Measurements from ENCODE around the gene APOC1. TPM values are rescaled to one million over a fixed set of nuclear protein-coding genes. Genes with fewer than 3 reads are reported as not detected.
A peak's percentile ranks its signal among the peaks of the same experiment; 100 is the strongest.

APOC1 gene
- total and polyA plus RNA-seq, 9 donors: 13.5 to 25.2 (median 16.0) TPM

DNA sequence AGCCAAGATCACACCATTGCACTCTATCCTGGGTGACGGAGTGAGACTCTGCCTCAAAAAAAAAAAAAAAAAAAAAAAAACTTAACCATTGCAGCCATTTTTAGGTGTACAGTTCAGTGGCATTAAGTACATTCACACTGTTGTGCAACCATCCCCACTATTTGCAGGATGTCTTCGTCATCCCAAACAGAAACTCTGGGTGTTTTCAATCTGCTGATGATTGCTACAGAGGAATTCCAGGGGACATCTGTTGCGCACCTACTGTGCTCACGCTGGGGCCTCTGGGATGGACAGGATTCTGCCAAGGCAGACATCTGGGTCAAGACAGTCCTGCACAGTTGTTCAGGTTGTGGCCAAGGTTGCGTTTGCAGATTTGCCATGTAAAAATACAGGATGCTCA, 25.3 kb downstream of the APOC1 start:
- H3K4me3 ChIP-seq (ENCODE audit: low read length): no peak overlapping the region
- H3K4me1 ChIP-seq (ENCODE audit: control insufficient read depth, insufficient read depth, low read length): peaks cover 6% of the 10 kb centered on the region
- no peaks in the 10 kb centered on the region for H3K36me3 ChIP-seq (ENCODE audit: control insufficient read depth, insufficient read depth, low read length)
- no peaks in the 10 kb centered on the region for H3K9me3 ChIP-seq (replicated peaks; ENCODE audit: control insufficient read depth, low read depth, low read length)
- 84% methylated on average over 3 of the region's 5 CpGs for WGBS (ENCODE audit: insufficient coverage)
- H3K27ac ChIP-seq (ENCODE audit: low read length): no peak overlapping the region
- DNase-seq: no peak
- H3K27me3 ChIP-seq (ENCODE audit: control insufficient read depth, insufficient read depth, low read length): no peaks in the 10 kb centered on the region

DNA sequence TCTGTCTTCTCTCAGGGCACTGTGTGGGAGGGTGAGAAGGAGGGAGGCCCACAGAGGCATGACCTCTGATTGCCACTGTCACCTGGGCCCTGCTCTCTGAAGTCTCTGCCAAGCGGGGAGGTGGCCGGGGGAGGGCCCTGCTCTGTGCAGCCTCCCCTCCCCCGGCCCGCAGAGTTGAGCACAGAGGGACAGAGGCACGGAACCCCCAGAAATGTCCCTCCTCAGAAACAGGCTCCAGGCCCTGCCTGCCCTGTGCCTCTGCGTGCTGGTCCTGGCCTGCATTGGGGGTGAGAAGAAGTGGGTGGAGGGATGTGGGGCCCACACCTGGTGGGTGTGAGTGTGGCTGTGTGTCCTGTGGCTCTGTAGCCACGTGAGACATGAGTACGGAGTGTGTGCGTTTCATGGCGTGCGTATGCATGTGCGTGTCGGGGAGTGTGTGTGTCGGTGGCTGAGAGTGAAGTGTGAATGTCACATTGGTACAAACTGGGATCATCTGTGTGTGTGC, 27.7 kb downstream of the APOC1 start, which contains the start of gene APOC4:
Gene APOC4, plus strand, starts transcription at position 171 of the 505 bp plus-strand sequence. Its CDS starts 41 bp downstream, at position 212.
- Histone ChIP-seq H3K9me3 (replicated peaks; ENCODE audit: control insufficient read depth, low read depth, low read length) (no peaks in the 10 kb centered on the region), H3K4me3 (ENCODE audit: low read length) (no peak within 1 kb of the TSS), H3K27me3 (ENCODE audit: control insufficient read depth, insufficient read depth, low read length) (no peaks in the 10 kb centered on the region), H3K27ac (ENCODE audit: low read length) (no peak within 1 kb of the TSS), H3K36me3 (ENCODE audit: control insufficient read depth, insufficient read depth, low read length) (no peaks in the 10 kb centered on the region), H3K4me1 (ENCODE audit: control insufficient read depth, insufficient read depth, low read length) (no peaks in the 10 kb centered on the region)
- WGBS (ENCODE audit: insufficient coverage): 74% methylated on average over 11 of the region's 14 CpGs
- no peak for DNase-seq

DNA sequence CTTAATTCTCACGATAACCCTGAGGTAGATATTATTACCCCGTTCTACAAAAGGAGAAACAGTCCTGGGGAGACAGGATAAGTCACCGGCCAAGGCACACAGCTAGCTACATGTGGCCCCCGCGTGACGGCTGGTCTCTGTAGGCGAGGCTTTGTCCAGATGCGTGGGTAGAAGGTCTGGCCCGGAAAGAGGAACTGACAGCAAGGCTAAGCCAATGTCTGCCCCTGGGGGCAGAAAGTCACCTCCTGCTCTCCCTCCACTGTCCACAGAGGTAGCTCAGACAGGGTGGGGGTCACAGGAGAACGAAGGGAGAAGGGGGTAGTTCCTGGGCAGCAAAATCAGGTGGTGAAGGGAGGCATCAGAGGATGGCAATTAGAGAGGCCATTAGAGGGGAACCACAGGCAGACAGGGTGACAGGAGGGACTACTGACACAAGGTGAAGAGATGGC, 29.4 kb downstream of the APOC1 start:
- no peak overlapping the region for H3K27ac ChIP-seq (ENCODE audit: low read length)
- peak; percentile 54 for DNase-seq

DNA sequence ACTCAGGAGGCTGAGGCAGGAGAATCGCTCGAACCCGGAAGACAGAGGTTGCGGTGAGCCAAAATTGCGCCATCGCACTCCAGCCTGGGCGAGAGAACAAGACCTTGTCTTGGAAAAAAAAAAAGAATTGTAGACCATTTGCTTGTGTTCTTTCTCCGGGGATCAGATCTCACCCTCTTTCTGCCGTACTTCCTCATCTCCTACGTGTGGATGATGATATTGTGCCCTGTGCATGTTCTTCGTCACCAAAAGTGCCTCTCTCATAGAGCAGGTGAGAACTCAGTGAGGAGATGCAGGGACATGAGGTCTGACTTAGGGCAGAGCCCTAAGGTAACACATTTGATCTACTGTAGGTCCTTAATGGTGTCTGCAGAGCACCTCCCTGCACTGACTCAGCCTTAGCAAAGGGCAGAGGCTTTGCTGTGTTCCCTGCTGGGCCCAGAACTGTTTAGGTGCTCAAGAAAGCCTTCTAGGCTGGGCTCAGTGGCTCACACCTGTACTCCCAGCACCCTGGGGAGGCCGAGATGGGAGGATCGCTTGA, 32.7 kb downstream of the APOC1 start:
- H3K9me3 ChIP-seq (replicated peaks; ENCODE audit: control insufficient read depth, low read depth, low read length): no peaks in the 10 kb centered on the region
- 93% methylated on average over 8 of the region's 13 CpGs for WGBS (ENCODE audit: insufficient coverage)
- H3K36me3 ChIP-seq (ENCODE audit: control insufficient read depth, insufficient read depth, low read length): peaks cover 10% of the 10 kb centered on the region
- no peak overlapping the region for H3K4me3 ChIP-seq (ENCODE audit: low read length)
- peaks cover 10% of the 10 kb centered on the region for H3K4me1 ChIP-seq (ENCODE audit: control insufficient read depth, insufficient read depth, low read length)
- no peak overlapping the region for H3K27ac ChIP-seq (ENCODE audit: low read length)
- no peaks in the 10 kb centered on the region for H3K27me3 ChIP-seq (ENCODE audit: control insufficient read depth, insufficient read depth, low read length)
- no peak for DNase-seq

More for the DNA sequence above, 29.4 kb downstream of the APOC1 start:
- Histone ChIP-seq H3K36me3 (ENCODE audit: control insufficient read depth, insufficient read depth, low read length) (no peaks in the 10 kb centered on the region), H3K9me3 (replicated peaks; ENCODE audit: control insufficient read depth, low read depth, low read length) (no peaks in the 10 kb centered on the region), H3K4me3 (ENCODE audit: low read length) (no peak overlapping the region), H3K27me3 (ENCODE audit: control insufficient read depth, insufficient read depth, low read length) (no peaks in the 10 kb centered on the region), H3K4me1 (ENCODE audit: control insufficient read depth, insufficient read depth, low read length) (no peaks in the 10 kb centered on the region)
- 59% methylated on average over 9 of the region's 10 CpGs for whole genome bisulfite sequencing (ENCODE audit: insufficient coverage)

DNA sequence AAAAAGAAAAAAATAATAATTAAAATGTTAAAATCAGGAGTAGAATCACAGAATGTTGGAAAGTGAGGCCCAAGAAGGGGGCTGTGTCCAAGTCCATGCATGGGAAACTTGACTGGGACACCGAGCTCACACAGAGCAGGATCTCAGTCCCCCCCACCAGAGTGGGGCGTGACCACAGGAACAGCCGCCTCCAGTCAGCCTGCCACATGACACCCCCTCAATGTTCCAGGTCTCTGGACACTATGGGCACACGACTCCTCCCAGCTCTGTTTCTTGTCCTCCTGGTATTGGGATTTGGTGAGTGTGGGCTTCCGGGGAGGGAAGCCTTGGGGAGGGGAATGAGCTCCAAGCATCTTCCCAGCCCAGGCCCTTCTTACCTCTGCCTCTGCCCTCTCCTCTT, 33.8 kb downstream of the APOC1 start:
- DNase-seq: no peak
- no peak overlapping the region for H3K4me3 ChIP-seq (ENCODE audit: low read length)

GRCh38 chr19:44948763-44949374, 34.5 kb downstream of the APOC1 start:
- no peak overlapping the region for H3K27ac ChIP-seq (ENCODE audit: low read length)
- H3K4me3 ChIP-seq (ENCODE audit: low read length): no peak overlapping the region
- H3K27me3 ChIP-seq (ENCODE audit: control insufficient read depth, insufficient read depth, low read length): no peaks in the 10 kb centered on the region
- peaks cover 13% of the 10 kb centered on the region for H3K36me3 ChIP-seq (ENCODE audit: control insufficient read depth, insufficient read depth, low read length)
- no peak for DNase-seq
- no peaks in the 10 kb centered on the region for H3K9me3 ChIP-seq (replicated peaks; ENCODE audit: control insufficient read depth, low read depth, low read length)
- WGBS (ENCODE audit: insufficient coverage): 83% methylated on average over 2 of the region's 5 CpGs
- peaks cover 12% of the 10 kb centered on the region for H3K4me1 ChIP-seq (ENCODE audit: control insufficient read depth, insufficient read depth, low read length)

More for the DNA sequence above, 33.8 kb downstream of the APOC1 start:
- H3K27me3 ChIP-seq (ENCODE audit: control insufficient read depth, insufficient read depth, low read length): no peaks in the 10 kb centered on the region
- H3K27ac ChIP-seq (ENCODE audit: low read length): no peak overlapping the region
- H3K9me3 ChIP-seq (replicated peaks; ENCODE audit: control insufficient read depth, low read depth, low read length): no peaks in the 10 kb centered on the region
- no CpG with 5 or more reads among the region's 5 CpGs for WGBS (ENCODE audit: insufficient coverage)
- H3K4me1 ChIP-seq (ENCODE audit: control insufficient read depth, insufficient read depth, low read length): peaks cover 10% of the 10 kb centered on the region
- H3K36me3 ChIP-seq (ENCODE audit: control insufficient read depth, insufficient read depth, low read length): peaks cover 13% of the 10 kb centered on the region

DNA sequence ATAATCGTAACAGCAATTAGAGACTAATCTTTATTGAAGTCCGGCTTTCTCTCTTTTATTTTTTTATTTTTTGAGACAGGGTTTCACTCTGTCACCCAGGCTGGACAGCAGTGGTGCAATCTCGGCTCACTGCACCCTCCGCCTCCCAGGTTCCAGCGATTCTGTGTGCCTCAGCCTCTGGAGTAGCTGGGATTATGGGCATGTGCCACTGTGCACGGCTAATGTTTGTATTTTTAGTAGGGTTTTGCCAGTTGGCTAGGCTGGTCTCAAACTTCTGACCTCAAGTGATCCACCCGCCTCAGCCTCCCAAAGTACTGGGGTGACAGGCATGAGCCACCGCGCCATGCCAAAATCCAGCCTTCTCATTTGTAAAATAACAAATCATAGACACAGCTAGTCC, 35.1 kb downstream of the APOC1 start:
- no peak overlapping the region for H3K27ac ChIP-seq (ENCODE audit: low read length)
- no peak overlapping the region for H3K4me3 ChIP-seq (ENCODE audit: low read length)
- no peaks in the 10 kb centered on the region for H3K27me3 ChIP-seq (ENCODE audit: control insufficient read depth, insufficient read depth, low read length)

DNA sequence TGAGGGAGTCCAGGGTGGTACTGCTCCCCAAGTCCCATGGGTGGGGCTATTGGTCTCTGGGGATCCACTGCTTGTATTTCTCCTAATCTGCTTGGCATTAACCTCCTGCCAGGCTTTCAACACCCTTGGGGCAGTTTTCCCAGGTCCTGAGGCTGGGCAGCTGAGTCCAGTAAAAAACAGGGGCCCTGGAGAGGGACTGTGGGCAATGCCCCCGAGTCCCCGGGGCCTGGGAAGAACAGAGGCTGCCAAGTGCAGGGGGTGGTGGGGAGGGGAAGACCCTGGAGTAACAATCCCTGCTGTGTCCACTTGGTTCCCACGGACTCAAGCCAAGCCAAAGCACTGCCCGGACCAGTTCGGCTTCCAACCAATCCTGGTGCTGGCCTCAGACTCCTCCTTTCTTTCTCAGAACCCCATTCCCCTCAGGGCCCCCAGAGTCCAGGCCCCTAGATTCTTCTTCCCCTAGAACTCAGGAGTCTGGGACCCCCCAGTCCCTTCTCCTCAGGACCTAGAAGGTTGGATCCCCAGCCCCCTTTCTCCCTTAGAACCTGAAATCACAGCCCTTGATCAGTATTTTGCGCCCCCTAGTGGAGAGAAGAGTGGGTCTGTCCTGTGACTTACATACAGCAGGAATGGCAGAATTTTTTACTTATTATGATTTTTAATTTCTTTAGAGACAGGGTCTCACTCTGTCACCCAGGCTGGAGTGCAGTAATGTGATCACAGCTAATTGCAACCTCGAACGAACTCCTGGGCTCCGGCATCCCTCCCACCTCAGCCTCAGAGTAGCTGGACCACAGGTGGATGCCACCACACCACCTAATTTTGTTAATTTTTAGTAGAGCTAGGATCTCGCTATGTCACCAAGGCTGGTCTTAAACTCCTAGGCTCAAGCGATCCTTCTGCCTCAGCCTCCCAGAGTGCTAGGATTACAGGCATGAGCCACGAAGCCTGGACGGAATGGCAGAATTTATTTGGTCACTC, 37.1 kb downstream of the APOC1 start:
- DNase-seq: peak; percentile 89
- peaks cover 27% of the 10 kb centered on the region for H3K4me1 ChIP-seq (ENCODE audit: control insufficient read depth, insufficient read depth, low read length)
- 72% methylated on average over 9 of the region's 13 CpGs for WGBS (ENCODE audit: insufficient coverage)
- peaks cover 13% of the 10 kb centered on the region for H3K36me3 ChIP-seq (ENCODE audit: control insufficient read depth, insufficient read depth, low read length)
- no peak overlapping the region for H3K4me3 ChIP-seq (ENCODE audit: low read length)
- H3K9me3 ChIP-seq (replicated peaks; ENCODE audit: control insufficient read depth, low read depth, low read length): no peaks in the 10 kb centered on the region
- H3K27me3 ChIP-seq (ENCODE audit: control insufficient read depth, insufficient read depth, low read length): no peaks in the 10 kb centered on the region
- peak overlapping the region; percentile 31 for H3K27ac ChIP-seq (ENCODE audit: low read length)

More for the DNA sequence above, 35.1 kb downstream of the APOC1 start:
- H3K4me1 ChIP-seq (ENCODE audit: control insufficient read depth, insufficient read depth, low read length): peaks cover 18% of the 10 kb centered on the region
- 90% methylated on average over 4 of the region's 9 CpGs for WGBS (ENCODE audit: insufficient coverage)
- peaks cover 13% of the 10 kb centered on the region for H3K36me3 ChIP-seq (ENCODE audit: control insufficient read depth, insufficient read depth, low read length)
- no peaks in the 10 kb centered on the region for H3K9me3 ChIP-seq (replicated peaks; ENCODE audit: control insufficient read depth, low read depth, low read length)
- no peak for DNase-seq

GRCh38 chr19:44954278-44954648, 39.9 kb downstream of the APOC1 start:
- Histone ChIP-seq H3K27me3 (ENCODE audit: control insufficient read depth, insufficient read depth, low read length) (no peaks in the 10 kb centered on the region), H3K9me3 (replicated peaks; ENCODE audit: control insufficient read depth, low read depth, low read length) (no peaks in the 10 kb centered on the region), H3K4me3 (ENCODE audit: low read length) (peak overlapping the region; percentile 98), H3K4me1 (ENCODE audit: control insufficient read depth, insufficient read depth, low read length) (peaks cover 35% of the 10 kb centered on the region), H3K27ac (ENCODE audit: low read length) (peak overlapping the region; percentile 98), H3K36me3 (ENCODE audit: control insufficient read depth, insufficient read depth, low read length) (peaks cover 13% of the 10 kb centered on the region)
- WGBS (ENCODE audit: insufficient coverage): 47% methylated on average over 9 of the region's 13 CpGs
- DNase-seq: no peak
